ENCODE results near the gene TMEM269.

Gene TMEM269

DNA sequence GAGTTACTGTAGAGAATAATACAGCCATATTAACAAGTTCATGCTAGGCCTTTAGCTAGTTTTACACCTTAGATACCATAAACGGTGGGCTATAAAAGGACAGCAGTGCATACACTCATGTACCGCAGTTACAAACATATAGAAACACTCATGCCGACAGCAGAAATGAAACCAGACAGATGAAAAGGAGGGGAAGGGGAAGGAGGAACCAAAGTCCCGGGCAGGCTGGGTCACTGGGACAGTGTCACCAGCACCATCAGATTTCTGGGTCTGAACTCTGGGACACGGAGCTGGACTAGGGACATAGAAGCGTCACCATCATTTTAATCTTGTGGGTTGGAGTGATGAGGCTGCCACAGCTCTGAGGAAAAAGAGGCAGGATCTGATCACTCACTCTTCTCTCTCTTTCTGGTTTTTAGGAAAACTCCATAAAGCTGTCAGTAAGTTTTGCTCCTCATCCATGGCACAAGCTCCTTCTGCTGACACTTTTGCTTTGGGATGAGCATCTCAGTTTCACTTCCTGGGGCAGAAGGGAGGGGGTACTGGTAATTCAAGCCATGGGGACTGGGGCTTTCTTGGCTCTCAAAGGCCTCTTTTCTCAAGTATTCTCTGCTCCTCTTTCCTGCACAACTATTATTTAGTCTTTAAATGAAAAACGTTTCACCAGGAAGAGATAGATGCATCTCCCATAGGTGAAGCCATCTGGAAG is 53.8 kb downstream of the TMEM269 start:
- H3K4me2 ChIP-seq (ENCODE audit: low read depth, low read length, poor library complexity, severe bottlenecking): no peak overlapping the region
- no peaks in the 10 kb centered on the region for H3K9me3 ChIP-seq (ENCODE audit: insufficient read depth, low read length)
- H3K36me3 ChIP-seq (ENCODE audit: low read length): no peaks in the 10 kb centered on the region
- H3K9me2 ChIP-seq (replicated peaks; ENCODE audit: insufficient read depth, low read length): no peaks in the 10 kb centered on the region
- no peak overlapping the region for H3K4me3 ChIP-seq (ENCODE audit: insufficient read depth, low read length, poor library complexity, severe bottlenecking)
- no peaks in the 10 kb centered on the region for H4K20me1 ChIP-seq (ENCODE audit: low read depth, low read length)
- H3F3A ChIP-seq (ENCODE audit: insufficient read depth): no peaks in the 10 kb centered on the region
- no peak overlapping the region for H2AFZ ChIP-seq (ENCODE audit: low read depth, low read length, severe bottlenecking)
- H3K27me3 ChIP-seq (ENCODE audit: low read length): no peaks in the 10 kb centered on the region
- no peaks in the 10 kb centered on the region for H3K79me2 ChIP-seq (ENCODE audit: insufficient read depth, low read length)
- TF ChIP-seq EZH2phosphoT487 (conservative IDR thresholded peaks at IDR 0.05; ENCODE audit: low read length): no peak
- TF ChIP-seq, protein P1, sequence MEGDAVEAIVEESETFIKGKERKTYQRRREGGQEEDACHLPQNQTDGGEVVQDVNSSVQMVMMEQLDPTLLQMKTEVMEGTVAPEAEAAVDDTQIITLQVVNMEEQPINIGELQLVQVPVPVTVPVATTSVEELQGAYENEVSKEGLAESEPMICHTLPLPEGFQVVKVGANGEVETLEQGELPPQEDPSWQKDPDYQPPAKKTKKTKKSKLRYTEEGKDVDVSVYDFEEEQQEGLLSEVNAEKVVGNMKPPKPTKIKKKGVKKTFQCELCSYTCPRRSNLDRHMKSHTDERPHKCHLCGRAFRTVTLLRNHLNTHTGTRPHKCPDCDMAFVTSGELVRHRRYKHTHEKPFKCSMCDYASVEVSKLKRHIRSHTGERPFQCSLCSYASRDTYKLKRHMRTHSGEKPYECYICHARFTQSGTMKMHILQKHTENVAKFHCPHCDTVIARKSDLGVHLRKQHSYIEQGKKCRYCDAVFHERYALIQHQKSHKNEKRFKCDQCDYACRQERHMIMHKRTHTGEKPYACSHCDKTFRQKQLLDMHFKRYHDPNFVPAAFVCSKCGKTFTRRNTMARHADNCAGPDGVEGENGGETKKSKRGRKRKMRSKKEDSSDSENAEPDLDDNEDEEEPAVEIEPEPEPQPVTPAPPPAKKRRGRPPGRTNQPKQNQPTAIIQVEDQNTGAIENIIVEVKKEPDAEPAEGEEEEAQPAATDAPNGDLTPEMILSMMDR (IDR thresholded peaks at IDR 0.05; ENCODE audit: insufficient read depth, low read length, poor library complexity, severe bottlenecking): no peak
- H3K9ac ChIP-seq (ENCODE audit: low read length): no peak overlapping the region
- H3K27ac ChIP-seq (ENCODE audit: low read depth, low read length): no peak overlapping the region

DNA sequence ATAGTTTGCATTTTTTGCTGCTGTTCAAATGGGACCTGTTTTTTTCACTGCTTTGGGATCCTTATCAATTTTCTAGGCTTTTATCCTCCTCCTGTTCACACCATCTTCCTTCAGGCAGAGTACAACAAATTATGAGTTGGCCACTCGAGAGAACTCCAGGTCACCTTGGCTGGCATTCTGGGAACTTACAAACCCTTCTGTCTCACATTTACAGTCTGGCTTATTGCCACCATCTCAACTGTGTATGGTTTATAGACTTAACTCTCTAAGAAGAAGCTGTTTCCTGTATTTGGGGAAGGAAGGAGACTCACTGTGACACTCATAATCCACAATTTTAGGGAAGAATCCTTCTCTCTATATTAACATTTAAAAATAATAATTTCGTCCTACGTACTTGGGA is 56.2 kb downstream of the TMEM269 start:
- Histone ChIP-seq H3K27me3 (ENCODE audit: low read length) (no peaks in the 10 kb centered on the region), H3K4me2 (ENCODE audit: low read depth, low read length, poor library complexity, severe bottlenecking) (no peak overlapping the region), H3K36me3 (ENCODE audit: low read length) (no peaks in the 10 kb centered on the region), H3K9me3 (ENCODE audit: insufficient read depth, low read length) (no peaks in the 10 kb centered on the region), H3K27ac (ENCODE audit: low read depth, low read length) (no peak overlapping the region), H2AFZ (ENCODE audit: low read depth, low read length, severe bottlenecking) (no peak overlapping the region), H3F3A (ENCODE audit: insufficient read depth) (no peaks in the 10 kb centered on the region), H3K9me2 (replicated peaks; ENCODE audit: insufficient read depth, low read length) (no peaks in the 10 kb centered on the region), H3K79me2 (ENCODE audit: insufficient read depth, low read length) (no peaks in the 10 kb centered on the region; the same call in 1 of the 2 replicates), H3K4me3 (ENCODE audit: insufficient read depth, low read length, poor library complexity, severe bottlenecking) (no peak overlapping the region), H4K20me1 (ENCODE audit: low read depth, low read length) (no peaks in the 10 kb centered on the region), H3K9ac (ENCODE audit: low read length) (no peak overlapping the region)
- no peak for TF ChIP-seq EZH2phosphoT487 (conservative IDR thresholded peaks at IDR 0.05; ENCODE audit: low read length)

DNA sequence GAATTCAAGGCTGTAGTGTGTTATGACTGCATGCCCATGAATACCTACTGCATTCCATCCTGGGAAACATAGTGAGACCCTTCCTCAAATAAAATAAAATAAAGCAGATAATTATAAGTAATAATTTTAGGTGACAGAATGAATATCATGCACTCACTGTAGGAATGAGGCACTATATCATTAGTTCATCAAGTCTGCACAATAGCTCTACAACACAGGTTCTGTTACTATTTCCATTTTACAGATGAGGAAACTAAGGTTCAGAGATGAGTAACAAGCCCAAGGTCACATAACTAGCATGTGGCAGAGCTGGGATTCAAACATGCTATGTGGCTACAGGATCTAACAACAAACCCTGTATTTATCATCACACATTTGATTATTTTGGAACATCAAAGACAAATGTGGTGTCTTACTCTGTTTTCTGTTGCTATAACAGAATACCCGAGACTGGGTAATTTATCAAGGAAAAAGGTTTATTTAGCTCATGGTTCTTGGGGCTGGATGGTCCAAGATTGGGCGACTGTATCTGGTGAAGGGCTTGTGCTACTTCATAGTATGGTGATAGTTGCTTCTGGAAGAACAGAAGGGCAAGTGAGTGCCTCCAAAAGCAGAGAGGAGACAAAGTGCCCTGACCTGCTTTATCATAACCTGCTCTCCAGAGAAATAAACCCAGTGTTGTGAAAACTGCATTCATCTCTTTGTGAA is 56.8 kb downstream of the TMEM269 start:
- Histone ChIP-seq H4K20me1 (ENCODE audit: low read depth, low read length) (no peaks in the 10 kb centered on the region), H2AFZ (ENCODE audit: low read depth, low read length, severe bottlenecking) (no peak overlapping the region), H3K4me2 (ENCODE audit: low read depth, low read length, poor library complexity, severe bottlenecking) (no peak overlapping the region), H3F3A (ENCODE audit: insufficient read depth) (no peaks in the 10 kb centered on the region), H3K9me2 (replicated peaks; ENCODE audit: insufficient read depth, low read length) (no peaks in the 10 kb centered on the region), H3K79me2 (ENCODE audit: insufficient read depth, low read length) (peaks cover under 1% of the 10 kb centered on the region), H3K27ac (ENCODE audit: low read depth, low read length) (no peak overlapping the region), H3K36me3 (ENCODE audit: low read length) (no peaks in the 10 kb centered on the region), H3K9ac (ENCODE audit: low read length) (no peak overlapping the region), H3K27me3 (ENCODE audit: low read length) (no peaks in the 10 kb centered on the region), H3K9me3 (ENCODE audit: insufficient read depth, low read length) (no peaks in the 10 kb centered on the region), H3K4me3 (ENCODE audit: insufficient read depth, low read length, poor library complexity, severe bottlenecking) (no peak overlapping the region)
- TF ChIP-seq EZH2phosphoT487 (conservative IDR thresholded peaks at IDR 0.05; ENCODE audit: low read length): no peak
- TF ChIP-seq, protein P1 (IDR thresholded peaks at IDR 0.05; ENCODE audit: insufficient read depth, low read length, poor library complexity, severe bottlenecking): no peak
